Fibroblast of the conjunctiva (primary cell): ENCODE data around the gene PRRC2C.
"Not testable (repeated sequence)": the region's sequence is repeated elsewhere in the genome, so short reads cannot be mapped to it uniquely, and the experiment has no call there.

Experiments used
- DNase-seq: peaks from one replicate; pipeline ENCODE4 v3.0.0-alpha.2; 2010; ENCODE audit warnings: low read depth

PRRC2C gene

DNA sequence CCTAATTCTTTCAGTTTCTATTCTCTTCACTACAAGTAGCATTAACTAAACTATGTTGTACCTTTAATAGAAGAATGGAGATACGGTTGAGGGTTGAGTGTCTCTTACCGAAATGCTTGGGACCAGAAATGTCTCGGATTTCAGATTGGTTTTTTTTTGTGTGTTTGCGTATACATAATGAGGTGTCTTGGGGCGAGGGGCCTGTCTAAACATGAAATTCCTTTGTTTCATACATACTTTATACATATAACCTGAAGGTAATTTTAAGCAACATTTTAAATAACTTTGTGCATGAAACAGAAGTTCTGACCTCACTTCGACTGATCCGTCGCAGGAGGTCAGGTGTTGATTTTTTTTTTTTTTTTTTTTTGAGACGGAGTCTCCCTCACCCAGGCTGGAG lies 100.4 kb downstream of the PRRC2C start:
- DNase-seq = no peak

DNA sequence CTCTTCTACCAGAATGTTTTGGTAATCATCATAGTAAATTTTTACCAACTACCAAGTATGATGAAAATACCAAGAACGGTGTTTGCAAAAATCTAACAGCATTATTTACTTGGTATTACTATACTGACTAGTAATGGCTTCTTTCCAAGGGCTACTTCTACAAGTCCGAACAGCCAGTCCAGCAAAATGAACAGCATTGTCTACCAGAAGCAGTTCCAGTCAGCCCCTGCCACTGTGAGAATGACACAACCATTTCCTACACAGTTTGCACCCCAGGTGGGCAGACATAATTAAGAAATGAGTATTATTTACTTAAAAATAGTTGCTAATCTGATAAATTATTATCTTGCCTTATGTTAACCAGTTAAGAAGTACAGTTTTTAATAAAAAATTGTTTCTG lies 102.9 kb downstream of the PRRC2C start:
- no peak for DNase-seq

GRCh38 chr1:171590022-171590421 lies 104.7 kb downstream of the PRRC2C start:
- DNase-seq = no peak

- no peak for DNase-seq
Observed at GRCh38 chr1:171595324-171595723, 110.0 kb downstream of the PRRC2C start.

GRCh38 chr1:171596119-171596518 lies 110.8 kb downstream of the PRRC2C start:
- DNase-seq = no peak

GRCh38 chr1:171596705-171597104 lies 111.4 kb downstream of the PRRC2C start:
- no peak for DNase-seq

GRCh38 chr1:171597203-171597602 lies 111.9 kb downstream of the PRRC2C start:
- DNase-seq = no peak

DNA sequence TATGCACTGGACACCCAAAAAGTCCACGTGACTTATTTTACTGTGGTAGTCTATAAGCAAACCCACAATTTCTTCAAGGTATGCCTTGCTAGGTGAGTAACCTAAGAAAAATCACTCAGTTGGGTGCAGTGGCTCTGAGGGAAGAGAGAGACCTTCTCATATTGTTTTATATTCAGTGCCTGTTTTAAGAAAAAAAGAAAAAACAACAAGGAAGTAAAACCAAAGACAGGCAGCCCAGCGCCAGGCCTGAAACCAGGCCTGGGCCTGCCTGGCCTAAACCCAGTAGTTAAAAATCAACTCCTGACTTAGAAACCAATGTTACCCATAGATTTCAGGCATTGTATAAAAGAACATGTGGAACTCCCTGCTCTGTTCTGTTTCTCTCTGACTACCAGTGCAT lies 115.0 kb downstream of the PRRC2C start:
- not testable (repeated sequence) for DNase-seq

DNA sequence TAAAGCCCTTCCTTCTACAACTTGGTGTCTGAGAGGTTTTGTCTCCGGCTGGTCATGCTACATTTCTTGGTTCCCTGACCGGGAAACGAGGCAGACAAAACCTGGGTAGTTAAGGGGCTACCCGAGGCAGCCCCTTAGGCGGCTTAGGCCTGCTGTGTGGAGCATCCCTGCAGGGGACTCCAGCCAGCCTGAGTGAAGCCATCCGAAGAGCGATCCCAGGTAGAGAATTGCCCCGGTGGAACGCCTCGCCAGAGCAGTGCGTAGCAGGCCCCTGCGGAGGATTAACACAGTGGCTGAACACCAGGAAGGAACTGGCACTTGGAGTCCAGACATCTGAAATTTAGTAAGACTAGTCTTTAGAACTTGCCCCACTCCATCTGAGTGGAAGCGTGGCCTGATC lies 115.5 kb downstream of the PRRC2C start:
- DNase-seq = no peak

GRCh38 chr1:171603042-171603441 lies 117.7 kb downstream of the PRRC2C start:
- DNase-seq = not testable (repeated sequence)

GRCh38 chr1:171606402-171606941 lies 121.1 kb downstream of the PRRC2C start:
- DNase-seq = no peak

- DNase-seq = no peak
Observed at GRCh38 chr1:171610385-171610784, 125.1 kb downstream of the PRRC2C start.

DNA sequence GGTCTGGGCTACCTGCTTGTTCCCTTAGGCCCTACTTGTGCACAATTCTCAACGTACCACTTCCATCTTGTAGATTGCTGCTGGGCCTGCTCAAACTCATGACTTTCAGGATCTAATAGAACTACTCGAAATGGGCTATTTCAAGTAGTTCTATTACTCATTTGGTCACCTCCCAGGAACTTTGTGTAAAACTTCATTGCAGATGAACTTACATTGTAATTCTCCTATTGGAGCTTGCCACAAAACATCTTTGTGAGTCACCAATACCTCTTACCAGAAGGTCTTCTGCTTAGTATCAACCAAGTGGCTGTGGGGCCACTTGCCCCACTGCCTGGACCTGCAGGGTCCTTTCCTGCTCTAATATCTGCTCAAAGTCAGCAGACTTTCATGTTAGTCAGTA lies 126.0 kb downstream of the PRRC2C start:
- no peak for DNase-seq

DNA sequence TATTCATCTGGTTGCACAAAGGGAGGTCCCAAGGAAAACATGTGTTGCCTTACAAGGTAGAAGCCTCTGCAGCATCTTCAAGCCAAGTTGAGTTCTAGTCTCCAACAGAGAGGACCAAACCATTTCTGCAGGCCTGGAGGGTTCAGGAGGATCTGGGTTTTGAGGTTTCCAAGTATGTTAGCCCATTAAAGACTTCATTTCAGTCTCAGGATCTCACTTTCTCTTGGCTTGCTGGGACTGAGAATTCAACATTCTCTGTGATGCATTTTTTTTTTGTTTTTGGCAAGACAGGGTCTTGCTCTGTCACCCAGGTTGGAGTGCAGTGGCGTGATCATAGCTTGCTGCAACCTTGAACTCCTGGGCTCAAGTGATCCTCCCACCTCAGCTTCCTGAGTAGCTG lies 128.0 kb downstream of the PRRC2C start:
- DNase-seq = no peak

DNA sequence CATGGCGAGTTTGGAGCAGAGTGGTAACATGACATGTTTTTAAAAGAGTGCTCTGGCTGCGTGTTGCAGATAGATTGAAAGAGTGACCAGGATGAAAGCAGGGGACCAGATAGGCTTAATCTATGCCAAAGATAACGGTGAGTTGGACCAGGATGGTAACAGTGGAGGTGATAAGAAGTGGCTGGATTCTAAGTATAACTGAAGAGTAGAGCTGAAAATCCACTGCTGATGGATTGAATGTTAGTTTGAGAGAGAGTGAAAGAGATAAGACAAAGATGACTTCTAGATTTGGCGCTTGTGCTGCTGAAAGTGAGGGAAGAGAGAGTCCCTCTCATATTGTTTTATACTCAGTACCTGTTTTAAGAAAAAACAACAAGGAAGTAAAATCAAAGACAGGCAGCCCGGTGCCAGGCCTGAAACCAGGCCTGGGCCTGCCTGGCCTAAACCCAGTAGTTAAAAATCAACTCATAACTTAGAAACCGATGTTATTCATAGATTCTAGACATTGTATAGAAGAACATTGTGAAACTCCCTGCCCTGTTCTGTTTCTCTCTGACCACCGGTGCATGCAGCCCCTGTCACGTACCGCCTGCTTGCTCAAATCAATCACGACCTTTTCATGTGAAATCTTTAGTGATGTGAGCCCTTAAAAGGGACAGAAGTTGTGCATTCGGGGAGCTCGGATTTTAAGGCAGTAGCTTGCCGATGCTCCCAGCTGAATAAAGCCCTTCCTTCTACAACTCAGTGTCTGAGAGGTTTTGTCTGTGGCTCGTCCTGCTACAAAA lies 130.0 kb downstream of the PRRC2C start:
- not testable (repeated sequence) for DNase-seq

- no peak for DNase-seq
Observed at GRCh38 chr1:171616586-171616985, 131.3 kb downstream of the PRRC2C start.

- no peak for DNase-seq
Observed at GRCh38 chr1:171622152-171622462, 136.8 kb downstream of the PRRC2C start, which contains the start of gene MYOCOS. MYOCOS (plus strand) TSS chr1:171622243; CDS start chr1:171623884, 1,641 bp downstream.

GRCh38 chr1:171623651-171624331 lies 138.5 kb downstream of the PRRC2C start:
- no peak for DNase-seq

DNA sequence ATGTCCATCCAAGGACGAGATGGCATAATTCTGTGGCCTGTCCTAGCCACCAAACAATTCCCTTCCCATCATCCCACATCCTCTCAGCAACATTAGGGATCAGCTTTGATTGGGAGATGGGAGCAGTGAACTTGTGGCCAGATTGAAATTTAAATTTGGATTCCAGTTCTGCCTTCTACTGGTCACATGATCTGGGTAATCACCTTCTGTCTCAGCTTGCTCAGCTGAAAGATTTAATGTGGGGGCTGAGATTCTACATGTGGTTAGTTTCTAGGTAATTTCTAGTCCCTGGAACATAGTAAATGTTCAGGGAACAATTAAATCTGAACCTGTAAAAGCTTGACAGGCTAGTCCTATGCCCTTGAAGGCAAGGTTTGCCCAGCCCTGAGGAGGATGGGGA lies 139.9 kb downstream of the PRRC2C start:
- no peak for DNase-seq

GRCh38 chr1:171627020-171627419 lies 141.7 kb downstream of the PRRC2C start:
- DNase-seq = no peak

DNA sequence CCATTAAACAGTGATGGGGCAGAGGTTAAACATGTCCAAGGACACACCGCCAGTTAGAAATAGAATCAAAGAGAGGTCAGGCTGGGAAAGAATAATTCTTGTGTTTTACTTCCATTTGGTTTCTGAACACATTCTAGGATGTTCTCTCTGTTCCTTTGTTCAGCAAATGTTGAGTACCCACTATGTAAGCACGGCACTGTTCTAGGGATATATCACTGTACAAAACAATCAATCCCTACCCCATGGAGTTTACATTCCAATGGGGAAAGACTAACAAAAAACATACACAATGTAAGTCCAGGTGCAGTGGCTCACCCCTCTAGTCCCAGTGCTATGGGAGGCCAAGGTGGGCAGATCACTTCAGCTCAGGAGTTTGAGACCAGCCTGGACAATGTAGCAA lies 142.9 kb downstream of the PRRC2C start:
- no peak for DNase-seq

GRCh38 chr1:171635661-171636060 lies 150.3 kb downstream of the PRRC2C start:
- DNase-seq = no peak

- DNase-seq = no peak
Observed at GRCh38 chr1:171636141-171636540, 150.8 kb downstream of the PRRC2C start.
